Fibroblast of mammary gland (primary cell): ENCODE measurements around the gene INPP5B.
"Not testable (repeated sequence)": the region's sequence is repeated elsewhere in the genome, so short reads cannot be mapped to it uniquely, and the experiment has no call there.

Experiments used
- DNase-seq: peaks from one replicate; pipeline ENCODE4 v3.0.0-alpha.2; 2010; ENCODE audit warnings: low read depth
- H3K4me3 ChIP-seq: 2 replicates; pipeline ENCODE4 v1.5.1; 2011; ENCODE audit warnings: low read depth, mild to moderate bottlenecking, low read length, moderate library complexity; ENCODE audit not compliant: control insufficient read depth
- TF ChIP-seq, protein P1 (sequence below): conservative IDR thresholded peaks from 2 replicates; pipeline ENCODE4 v1.5.1; 2011; ENCODE audit warnings: low read depth, low read length, inconsistent platforms; ENCODE audit not compliant: control insufficient read depth, insufficient read depth

INPP5B gene

DNA sequence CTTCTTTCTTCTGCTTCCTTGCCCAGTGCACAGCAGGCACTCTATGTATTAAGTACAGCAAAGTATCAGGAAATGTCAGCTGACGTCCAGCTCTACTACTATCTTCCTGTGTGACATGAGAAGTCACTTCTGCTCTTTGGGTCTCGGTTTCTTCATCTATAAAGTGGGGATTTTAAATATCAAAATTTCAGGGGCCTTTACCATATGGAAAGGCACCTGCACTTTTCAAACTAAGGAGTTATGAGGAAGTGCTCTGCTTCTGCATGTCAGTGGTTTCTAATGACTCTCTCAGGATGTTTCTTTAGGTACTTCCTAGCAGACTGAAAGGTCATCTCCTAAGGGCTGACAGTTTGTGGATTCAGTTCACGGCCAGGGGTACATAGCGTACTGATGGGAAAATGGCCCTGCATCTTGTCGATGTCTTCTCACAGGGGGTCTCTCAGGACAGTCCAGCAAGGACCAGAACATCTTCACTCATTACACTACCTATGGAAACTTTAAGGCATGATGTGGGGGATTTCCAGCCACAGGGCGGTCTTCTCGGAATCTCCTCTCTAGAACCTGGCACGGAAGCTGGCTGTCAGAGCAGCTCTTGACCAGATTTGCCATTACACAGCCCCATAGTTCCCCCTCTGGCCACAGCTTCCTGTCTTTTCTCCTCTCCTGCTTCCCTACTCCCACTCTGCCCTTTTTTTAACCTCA is 45.5 kb downstream of the INPP5B start:
- H3K4me3 ChIP-seq, result no peak overlapping the region
- no peak for DNase-seq
- TF ChIP-seq, protein P1, sequence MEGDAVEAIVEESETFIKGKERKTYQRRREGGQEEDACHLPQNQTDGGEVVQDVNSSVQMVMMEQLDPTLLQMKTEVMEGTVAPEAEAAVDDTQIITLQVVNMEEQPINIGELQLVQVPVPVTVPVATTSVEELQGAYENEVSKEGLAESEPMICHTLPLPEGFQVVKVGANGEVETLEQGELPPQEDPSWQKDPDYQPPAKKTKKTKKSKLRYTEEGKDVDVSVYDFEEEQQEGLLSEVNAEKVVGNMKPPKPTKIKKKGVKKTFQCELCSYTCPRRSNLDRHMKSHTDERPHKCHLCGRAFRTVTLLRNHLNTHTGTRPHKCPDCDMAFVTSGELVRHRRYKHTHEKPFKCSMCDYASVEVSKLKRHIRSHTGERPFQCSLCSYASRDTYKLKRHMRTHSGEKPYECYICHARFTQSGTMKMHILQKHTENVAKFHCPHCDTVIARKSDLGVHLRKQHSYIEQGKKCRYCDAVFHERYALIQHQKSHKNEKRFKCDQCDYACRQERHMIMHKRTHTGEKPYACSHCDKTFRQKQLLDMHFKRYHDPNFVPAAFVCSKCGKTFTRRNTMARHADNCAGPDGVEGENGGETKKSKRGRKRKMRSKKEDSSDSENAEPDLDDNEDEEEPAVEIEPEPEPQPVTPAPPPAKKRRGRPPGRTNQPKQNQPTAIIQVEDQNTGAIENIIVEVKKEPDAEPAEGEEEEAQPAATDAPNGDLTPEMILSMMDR, result no peak

DNA sequence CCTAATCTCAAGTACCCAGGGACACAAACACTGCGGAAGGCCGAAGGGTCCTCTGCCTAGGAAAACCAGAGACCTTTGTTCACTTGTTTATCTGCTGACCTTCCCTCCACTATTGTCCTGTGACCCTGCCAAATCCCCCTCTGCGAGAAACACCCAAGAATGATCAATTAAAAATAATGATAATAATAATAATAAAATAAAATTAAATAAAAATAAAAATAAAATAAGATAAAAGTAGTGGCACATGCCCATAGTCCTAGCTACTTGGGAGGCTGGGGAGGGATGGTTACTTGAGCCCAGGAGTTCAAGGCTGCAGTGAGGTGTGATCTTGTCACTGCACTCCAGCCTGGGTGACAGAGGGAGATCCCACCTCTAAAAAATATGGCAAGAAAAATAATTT is 49.3 kb downstream of the INPP5B start:
- DNase-seq, H3K4me3 ChIP-seq: not testable (repeated sequence)

DNA sequence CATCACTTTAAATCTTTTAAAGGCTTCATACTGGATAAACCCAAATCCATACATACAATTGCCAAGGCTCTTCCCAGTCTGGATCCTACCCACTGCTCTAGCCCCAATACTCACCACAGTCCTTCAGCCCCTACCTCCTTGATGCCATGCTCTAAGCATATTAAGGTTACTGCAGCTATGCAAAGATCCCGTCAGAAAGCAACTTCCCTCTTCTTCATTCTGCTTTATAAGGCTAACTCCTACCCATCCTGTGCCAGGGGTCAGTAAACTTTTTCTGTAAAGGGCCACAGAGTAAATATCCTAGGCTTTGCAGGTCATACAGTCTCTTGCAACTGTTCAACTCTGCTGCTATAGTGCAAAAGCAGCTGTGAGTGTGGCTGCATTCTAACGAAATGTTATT is 53.2 kb downstream of the INPP5B start:
- TF ChIP-seq, protein P1, result no peak
- DNase-seq, result no peak
- H3K4me3 ChIP-seq, result no peak overlapping the region

DNA sequence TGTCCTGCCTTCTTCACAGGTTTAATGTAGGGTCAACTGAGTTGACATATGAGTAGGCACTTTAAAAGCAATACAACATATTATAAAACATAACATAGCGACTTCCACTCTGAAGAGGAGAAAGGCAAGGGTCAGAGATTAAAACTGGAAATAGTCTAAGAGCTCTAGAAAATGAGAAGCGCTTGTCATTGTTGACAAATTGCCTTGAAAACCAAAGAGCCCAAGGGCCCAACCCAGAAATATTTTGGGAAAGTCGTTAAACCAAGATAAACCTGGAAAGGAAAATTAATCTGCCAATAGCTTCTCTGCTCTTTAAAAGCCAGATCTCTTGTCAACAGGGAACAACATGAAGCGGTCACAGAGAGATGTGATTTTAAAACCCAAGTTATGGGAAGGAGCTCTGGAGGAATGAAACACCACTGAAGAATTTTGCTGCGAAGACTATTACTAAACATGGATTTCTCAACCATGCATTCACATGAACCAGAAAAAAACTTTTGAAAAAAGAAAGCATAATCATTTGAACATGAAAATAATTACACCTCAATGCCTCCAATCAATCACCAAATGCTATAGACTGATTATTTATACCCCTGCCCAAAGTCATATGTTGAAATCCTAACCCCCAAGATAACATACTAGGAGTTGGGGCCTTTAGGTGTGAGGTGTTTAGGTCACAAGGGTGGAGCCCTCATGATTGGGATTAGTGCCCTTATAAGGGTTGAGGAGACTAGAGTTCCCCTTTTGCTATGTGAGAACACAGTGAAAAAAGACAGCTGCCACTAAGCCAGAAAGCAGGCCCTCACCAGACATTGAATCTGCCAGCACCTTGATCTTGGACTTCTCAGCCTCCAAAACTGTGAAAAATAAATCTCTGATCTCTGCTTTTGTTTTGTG is 54.5 kb downstream of the INPP5B start:
- peak; percentile 63 for DNase-seq
- TF ChIP-seq, protein P1, result no peak
- H3K4me3 ChIP-seq, result no peak overlapping the region

DNA sequence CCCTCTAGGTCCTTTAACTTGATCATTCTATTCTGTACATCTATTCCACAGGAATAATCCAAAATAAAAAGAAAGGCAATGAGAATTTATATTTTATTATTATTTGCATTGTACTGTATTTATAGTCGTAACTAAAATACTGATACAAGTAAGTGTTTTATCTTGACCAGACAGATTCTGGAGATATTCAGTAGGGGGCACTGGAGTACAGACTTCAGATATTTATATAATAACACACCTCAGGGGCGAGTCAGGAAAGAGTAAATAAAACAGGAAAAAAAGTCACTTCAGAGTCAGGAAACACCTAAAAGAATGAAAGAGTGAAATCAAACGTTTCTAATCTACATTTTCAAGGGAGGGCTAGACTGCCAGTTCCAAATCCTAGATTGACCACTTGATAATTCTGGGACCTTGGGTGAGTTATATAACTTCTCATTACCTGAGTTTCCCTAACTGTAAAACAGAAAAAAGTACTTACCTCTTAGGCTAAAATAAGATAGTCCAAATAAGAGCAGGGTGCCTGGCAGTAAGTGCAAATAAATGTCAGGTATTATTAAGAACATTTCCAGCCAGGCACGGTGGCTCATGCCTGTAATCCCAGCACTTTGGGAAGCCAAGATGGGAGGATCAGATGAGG is 56.4 kb downstream of the INPP5B start:
- TF ChIP-seq, protein P1, result peak; percentile 51
- peak; percentile 62 for DNase-seq
- no peak overlapping the region for H3K4me3 ChIP-seq

DNA sequence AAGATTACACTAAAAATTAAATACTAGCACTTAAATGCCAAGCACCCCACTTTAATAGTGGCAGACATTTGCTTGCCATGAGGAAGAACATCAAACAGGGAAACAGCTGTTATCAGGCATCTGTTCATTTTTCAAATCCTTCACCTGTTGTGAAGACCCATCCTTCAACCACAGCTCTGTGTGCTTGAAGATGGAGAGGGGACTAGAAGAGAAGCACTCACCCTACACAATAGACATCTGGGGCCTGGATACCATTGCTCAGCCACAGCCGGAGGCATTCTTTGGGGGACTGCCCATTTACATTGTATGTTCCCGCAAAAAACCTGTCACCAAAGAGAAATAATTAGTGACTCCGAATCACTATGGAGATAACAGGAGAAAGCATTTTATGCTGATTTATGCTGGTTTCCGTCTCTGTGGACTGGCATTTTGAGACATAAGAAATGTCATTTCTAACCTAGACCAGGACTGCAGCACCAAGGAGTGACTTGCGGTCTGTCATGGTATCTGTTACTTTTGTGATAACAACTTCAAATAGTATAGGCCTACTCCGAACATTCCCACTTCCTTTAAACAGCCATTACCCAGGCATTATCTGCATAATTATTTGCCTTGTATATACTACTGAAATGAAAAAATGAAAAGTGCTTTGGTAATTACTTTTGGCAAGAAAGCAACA is 58.7 kb downstream of the INPP5B start:
- H3K4me3 ChIP-seq, result no peak overlapping the region
- DNase-seq, result no peak
- TF ChIP-seq, protein P1, result no peak
